Muscle layer of colon (tissue), 2 donors: ENCODE results near the gene CD70.
"Not testable (repeated sequence)": the region's sequence is repeated elsewhere in the genome, so short reads cannot be mapped to it uniquely, and the experiment has no call there.

Experiments used
- H3K27ac ChIP-seq: one replicate; pipeline ENCODE4 v1.7.0; 2013; ENCODE audit warnings: low read depth, mild to moderate bottlenecking, low read length, moderate library complexity
- H3K27me3 ChIP-seq, 2 donors: one replicate each; pipeline ENCODE4 v1.7.0; 2013; ENCODE audit warnings: low read length in 2 of 2, mild to moderate bottlenecking in 2 of 2; ENCODE audit not compliant: insufficient read depth in 2 of 2, control insufficient read depth in 1 of 2
- H3K36me3 ChIP-seq: one replicate; pipeline ENCODE4 v1.7.0; 2013; ENCODE audit warnings: mild to moderate bottlenecking, low read length; ENCODE audit not compliant: insufficient read depth
- H3K4me1 ChIP-seq: one replicate; pipeline ENCODE4 v1.7.0; 2013; ENCODE audit warnings: mild to moderate bottlenecking, low read length; ENCODE audit not compliant: insufficient read depth
- H3K4me3 ChIP-seq, 2 donors: one replicate each; pipeline ENCODE4 v1.7.0; 2013; ENCODE audit warnings: low read length in 2 of 2, low read depth in 1 of 2, mild to moderate bottlenecking in 1 of 2, moderate library complexity in 1 of 2
- H3K9ac ChIP-seq: one replicate; pipeline ENCODE4 v1.7.0; 2013; ENCODE audit warnings: low read length
- H3K9me3 ChIP-seq: one replicate; pipeline ENCODE4 v1.7.0; 2013; ENCODE audit warnings: mild to moderate bottlenecking, low read length
- donor health status: abdominal sarcoma.
- donor health status: Adenocarcinoma of cecum.

The CD70 gene

GRCh38 chr19:6579450-6580178, 11.3 kb downstream of the CD70 start:
- H3K27ac ChIP-seq: no peak overlapping the region
- no peaks in the 10 kb centered on the region for H3K9me3 ChIP-seq
- H3K4me1 ChIP-seq: no peaks in the 10 kb centered on the region
- no peaks in the 10 kb centered on the region for H3K27me3 ChIP-seq
- H3K4me3 ChIP-seq: no peak overlapping the region
- no peaks in the 10 kb centered on the region for H3K36me3 ChIP-seq
- H3K9ac ChIP-seq: no peak overlapping the region

DNA sequence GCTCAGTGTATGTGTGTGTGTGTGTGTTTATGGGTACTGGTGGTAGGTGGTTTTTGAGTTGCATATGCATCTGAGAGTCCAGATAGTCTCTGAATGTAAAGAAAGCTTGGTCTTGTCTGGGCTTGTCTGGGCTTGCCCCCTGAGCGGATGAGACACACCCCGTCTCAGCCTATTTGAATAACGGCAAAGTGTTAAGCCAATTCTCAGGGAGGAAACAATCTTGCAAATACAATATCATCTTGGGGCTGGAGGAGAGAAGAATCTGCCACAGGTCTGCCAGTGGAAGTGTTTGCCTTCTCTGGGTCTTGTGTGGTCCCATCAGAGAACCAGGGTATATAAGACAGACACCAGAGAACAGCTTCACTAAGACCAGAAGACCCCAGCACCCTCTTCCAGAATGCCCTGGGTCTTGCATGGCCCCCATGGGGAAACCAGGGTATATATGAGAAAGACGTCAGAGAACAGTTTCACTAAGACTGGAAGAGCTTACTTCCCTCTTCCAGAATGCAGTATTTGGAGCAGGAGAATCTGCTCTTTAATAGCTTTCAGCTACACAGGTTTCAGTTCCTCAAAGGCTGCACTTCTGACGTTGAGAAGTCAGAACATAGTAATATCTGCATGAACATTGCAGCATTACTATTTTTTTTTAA, 13.3 kb downstream of the CD70 start:
- Histone ChIP-seq H3K4me1 (no peaks in the 10 kb centered on the region), H3K9me3 (no peaks in the 10 kb centered on the region), H3K27ac (no peak overlapping the region), H3K4me3 (no peak overlapping the region), H3K36me3 (no peaks in the 10 kb centered on the region), H3K9ac (no peak overlapping the region), H3K27me3 (no peaks in the 10 kb centered on the region)

DNA sequence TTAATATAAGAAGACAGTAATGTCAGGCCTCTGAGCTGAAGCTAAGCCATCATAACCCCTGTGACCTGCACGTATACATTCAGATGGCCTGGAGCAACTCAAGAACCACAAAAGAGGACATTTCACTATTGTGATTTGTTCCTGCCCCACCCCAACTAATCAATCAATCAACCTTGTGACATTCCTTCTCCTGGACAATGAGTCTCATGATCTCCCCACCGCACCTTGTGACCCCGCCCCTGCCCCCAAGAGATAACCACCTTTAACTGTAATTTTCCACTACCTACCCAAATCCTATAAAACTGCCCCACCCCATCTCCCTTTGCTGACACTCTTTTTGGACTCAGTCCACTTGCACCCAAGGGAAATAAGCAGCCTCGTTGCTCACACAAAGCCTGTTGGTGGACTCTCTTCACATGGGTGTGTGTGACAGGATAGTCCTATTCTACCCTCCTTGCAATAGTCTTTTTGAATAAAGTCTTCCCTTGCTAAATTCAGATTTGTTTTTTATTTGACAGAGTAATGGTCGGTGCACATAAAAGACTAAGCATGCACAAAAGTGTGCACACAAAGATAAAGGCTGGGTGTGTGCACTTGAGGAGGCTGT, 14.0 kb downstream of the CD70 start:
- Histone ChIP-seq H3K27ac (no peak overlapping the region), H3K27me3 (no peaks in the 10 kb centered on the region), H3K36me3 (no peaks in the 10 kb centered on the region), H3K9me3 (no peaks in the 10 kb centered on the region), H3K4me3 (no peak overlapping the region), H3K9ac (no peak overlapping the region), H3K4me1 (no peaks in the 10 kb centered on the region)

DNA sequence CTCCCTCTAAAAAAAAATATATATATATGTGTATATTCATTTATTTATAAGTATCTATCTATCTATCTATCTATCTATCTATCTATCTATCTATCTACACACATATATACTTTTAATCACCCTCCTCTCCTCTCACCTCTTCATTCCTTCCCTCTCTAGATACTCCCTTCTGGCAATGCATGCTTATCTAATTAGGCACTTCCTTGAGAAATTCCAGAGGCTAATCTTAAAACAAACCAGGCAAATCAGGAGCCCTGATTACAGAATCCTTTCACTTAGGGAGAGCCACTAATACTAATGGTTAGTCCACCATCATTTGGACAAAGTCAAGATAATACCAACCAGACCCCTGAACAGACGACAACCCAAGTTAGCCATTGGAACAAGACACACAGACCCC, 17.6 kb downstream of the CD70 start:
- no peak overlapping the region for H3K27ac ChIP-seq
- no peaks in the 10 kb centered on the region for H3K27me3 ChIP-seq
- no peak overlapping the region for H3K4me3 ChIP-seq
- no peaks in the 10 kb centered on the region for H3K36me3 ChIP-seq
- no peaks in the 10 kb centered on the region for H3K9me3 ChIP-seq
- no peaks in the 10 kb centered on the region for H3K4me1 ChIP-seq
- no peak overlapping the region for H3K9ac ChIP-seq

- no peak overlapping the region for H3K9ac ChIP-seq
- H3K4me1 ChIP-seq: no peaks in the 10 kb centered on the region
- no peaks in the 10 kb centered on the region for H3K36me3 ChIP-seq
- no peaks in the 10 kb centered on the region for H3K27me3 ChIP-seq
- H3K27ac ChIP-seq: no peak overlapping the region
- no peak overlapping the region for H3K4me3 ChIP-seq
- no peaks in the 10 kb centered on the region for H3K9me3 ChIP-seq
Observed at GRCh38 chr19:6572217-6572616, 18.7 kb downstream of the CD70 start.

- no peaks in the 10 kb centered on the region for H3K36me3 ChIP-seq
- H3K4me1 ChIP-seq: no peaks in the 10 kb centered on the region
- H3K27ac ChIP-seq: no peak overlapping the region
- no peak overlapping the region for H3K9ac ChIP-seq
- H3K9me3 ChIP-seq: no peaks in the 10 kb centered on the region
- no peak overlapping the region for H3K4me3 ChIP-seq
- no peaks in the 10 kb centered on the region for H3K27me3 ChIP-seq
Observed at GRCh38 chr19:6571167-6571566, 19.8 kb downstream of the CD70 start.

DNA sequence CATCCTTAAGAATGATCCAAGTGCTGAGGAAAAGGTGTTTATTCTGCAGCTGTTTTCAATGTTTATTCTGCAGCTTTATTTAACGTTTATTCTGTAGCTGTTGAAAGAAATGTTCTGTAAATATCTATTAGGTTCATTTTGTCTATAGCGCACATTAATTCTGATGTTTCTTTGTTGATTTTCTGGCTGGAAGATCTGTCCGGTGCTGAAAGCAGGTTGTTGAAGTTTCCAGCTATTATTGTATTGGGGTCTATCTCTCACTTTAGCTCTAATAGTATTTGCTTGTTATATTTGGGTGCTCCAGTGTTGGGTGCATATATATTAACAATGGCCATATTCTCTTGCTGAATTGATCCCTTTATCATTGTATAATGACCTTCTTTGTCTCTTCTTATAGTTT, 20.2 kb downstream of the CD70 start:
- no peaks in the 10 kb centered on the region for H3K27me3 ChIP-seq
- H3K9me3 ChIP-seq: no peaks in the 10 kb centered on the region
- H3K4me1 ChIP-seq: no peaks in the 10 kb centered on the region
- H3K27ac ChIP-seq: no peak overlapping the region
- H3K9ac ChIP-seq: no peak overlapping the region
- H3K4me3 ChIP-seq: no peak overlapping the region
- no peaks in the 10 kb centered on the region for H3K36me3 ChIP-seq

- no peaks in the 10 kb centered on the region for H3K36me3 ChIP-seq
- no peak overlapping the region for H3K9ac ChIP-seq
- no peaks in the 10 kb centered on the region for H3K4me1 ChIP-seq
- H3K4me3 ChIP-seq: no peak overlapping the region
- H3K27ac ChIP-seq: no peak overlapping the region
- H3K27me3 ChIP-seq: no peaks in the 10 kb centered on the region
- no peaks in the 10 kb centered on the region for H3K9me3 ChIP-seq
Observed at GRCh38 chr19:6568816-6569215, 22.1 kb downstream of the CD70 start.

- Histone ChIP-seq H3K27ac (no peak overlapping the region), H3K9ac (no peak overlapping the region), H3K27me3 (no peaks in the 10 kb centered on the region), H3K36me3 (no peaks in the 10 kb centered on the region), H3K4me3 (no peak overlapping the region), H3K9me3 (no peaks in the 10 kb centered on the region), H3K4me1 (no peaks in the 10 kb centered on the region)
Observed at GRCh38 chr19:6568010-6568526, 22.9 kb downstream of the CD70 start.

GRCh38 chr19:6566727-6567126, 24.2 kb downstream of the CD70 start:
- H3K27ac ChIP-seq, H3K4me1 ChIP-seq: not testable (repeated sequence)

GRCh38 chr19:6564393-6564792, 26.6 kb downstream of the CD70 start:
- Histone ChIP-seq H3K4me3 (no peak overlapping the region), H3K9me3 (no peaks in the 10 kb centered on the region), H3K36me3 (no peaks in the 10 kb centered on the region), H3K9ac (no peak overlapping the region), H3K4me1 (no peaks in the 10 kb centered on the region), H3K27me3 (no peaks in the 10 kb centered on the region), H3K27ac (no peak overlapping the region)

More at GRCh38 chr19:6566727-6567126, 24.2 kb downstream of the CD70 start:
- not testable (repeated sequence) for H3K36me3 ChIP-seq, H3K9me3 ChIP-seq, H3K27me3 ChIP-seq, H3K9ac ChIP-seq, H3K4me3 ChIP-seq
